GM12874 (cell line): ENCODE data around the gene HACD1.

ENCODE experiments used
- TF ChIP-seq, protein P1 (sequence below): IDR thresholded peaks from 2 replicates; pipeline ENCODE4 v1.5.1; 2011; ENCODE audit warnings: low read depth, mild to moderate bottlenecking, control low read depth, low read length, moderate library complexity; ENCODE audit not compliant: insufficient read depth

Gene HACD1

DNA sequence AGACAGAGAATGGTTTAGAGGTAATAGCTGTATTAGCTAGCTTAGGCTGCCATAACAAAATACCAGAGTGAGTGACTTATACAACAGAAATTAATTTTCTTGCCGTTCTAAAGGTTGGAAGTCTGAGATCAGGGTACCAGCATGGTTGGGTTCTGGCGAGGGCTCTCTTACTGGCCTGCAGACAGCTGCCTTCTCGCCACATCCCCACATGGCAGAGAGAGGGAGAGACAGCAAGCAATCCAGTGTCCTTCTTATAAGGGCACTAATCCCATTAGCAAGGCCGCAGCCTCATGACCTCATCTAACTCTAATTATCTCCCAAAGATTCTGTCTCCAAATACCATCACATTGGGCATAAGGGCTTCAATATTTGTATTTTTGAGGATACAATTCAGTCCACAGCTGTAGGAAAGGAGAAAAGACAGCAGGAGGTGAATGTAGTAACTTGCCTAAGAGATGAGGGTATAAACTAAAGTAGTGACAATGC lies 23.2 kb upstream of the HACD1 start:
- TF ChIP-seq, protein P1, sequence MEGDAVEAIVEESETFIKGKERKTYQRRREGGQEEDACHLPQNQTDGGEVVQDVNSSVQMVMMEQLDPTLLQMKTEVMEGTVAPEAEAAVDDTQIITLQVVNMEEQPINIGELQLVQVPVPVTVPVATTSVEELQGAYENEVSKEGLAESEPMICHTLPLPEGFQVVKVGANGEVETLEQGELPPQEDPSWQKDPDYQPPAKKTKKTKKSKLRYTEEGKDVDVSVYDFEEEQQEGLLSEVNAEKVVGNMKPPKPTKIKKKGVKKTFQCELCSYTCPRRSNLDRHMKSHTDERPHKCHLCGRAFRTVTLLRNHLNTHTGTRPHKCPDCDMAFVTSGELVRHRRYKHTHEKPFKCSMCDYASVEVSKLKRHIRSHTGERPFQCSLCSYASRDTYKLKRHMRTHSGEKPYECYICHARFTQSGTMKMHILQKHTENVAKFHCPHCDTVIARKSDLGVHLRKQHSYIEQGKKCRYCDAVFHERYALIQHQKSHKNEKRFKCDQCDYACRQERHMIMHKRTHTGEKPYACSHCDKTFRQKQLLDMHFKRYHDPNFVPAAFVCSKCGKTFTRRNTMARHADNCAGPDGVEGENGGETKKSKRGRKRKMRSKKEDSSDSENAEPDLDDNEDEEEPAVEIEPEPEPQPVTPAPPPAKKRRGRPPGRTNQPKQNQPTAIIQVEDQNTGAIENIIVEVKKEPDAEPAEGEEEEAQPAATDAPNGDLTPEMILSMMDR, result no peak

DNA sequence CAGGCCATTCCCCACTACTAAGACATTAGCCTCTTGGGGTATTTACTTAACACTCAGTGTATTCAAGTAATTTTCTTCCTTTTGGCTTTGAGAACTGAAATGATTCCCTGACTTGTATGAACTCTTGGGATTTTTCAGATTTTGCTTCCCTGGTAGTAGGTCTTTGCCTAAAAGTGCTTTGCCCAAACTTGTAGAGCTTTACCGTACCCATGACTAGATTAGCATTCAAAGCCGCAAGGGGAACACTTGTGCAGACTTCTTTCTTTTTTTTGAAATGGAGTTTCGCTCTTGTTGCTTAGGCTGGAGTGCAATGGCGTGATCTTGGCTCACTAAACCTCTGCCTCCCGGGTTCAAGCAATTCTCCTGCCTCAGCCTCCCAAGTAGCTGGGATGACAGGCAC lies 20.7 kb upstream of the HACD1 start:
- TF ChIP-seq, protein P1, result no peak

DNA sequence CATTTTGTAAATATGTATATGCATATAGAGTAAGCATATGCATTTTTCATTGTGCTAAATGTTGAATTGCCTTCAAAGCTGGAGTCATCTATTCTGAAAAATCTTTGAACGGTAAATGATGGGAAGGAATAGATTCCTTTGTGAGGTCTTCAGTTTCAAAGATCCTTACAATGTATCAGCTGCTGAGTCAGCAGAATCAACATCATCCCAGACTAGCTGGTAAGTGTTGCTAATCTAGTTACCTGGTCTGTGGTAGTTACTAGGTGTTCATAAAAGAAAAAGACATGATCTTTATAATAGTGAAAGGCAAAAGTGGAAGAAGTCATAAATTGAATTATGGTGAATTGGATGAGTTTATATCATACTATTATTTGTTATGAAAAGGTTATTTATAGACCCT lies 16.2 kb upstream of the HACD1 start:
- TF ChIP-seq, protein P1, result no peak

DNA sequence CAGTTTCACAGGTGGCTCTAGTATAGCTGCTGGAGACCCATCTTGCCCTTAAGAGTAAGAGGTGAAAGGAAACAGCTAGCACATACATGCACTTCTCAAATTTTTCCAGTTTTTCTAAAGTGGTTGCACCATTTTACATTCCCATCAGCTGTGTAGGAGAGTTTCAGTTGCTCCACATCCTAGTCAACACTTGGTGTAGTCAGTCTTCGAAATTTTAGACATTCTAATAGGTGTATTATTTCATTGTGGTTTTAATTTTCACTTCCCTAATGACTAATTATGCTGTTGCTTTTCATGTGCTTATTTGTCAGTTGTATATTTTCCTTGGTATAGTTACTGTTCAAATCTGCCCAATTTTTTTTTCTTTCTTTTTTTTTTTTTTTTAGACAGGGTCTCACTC lies 9.5 kb upstream of the HACD1 start:
- TF ChIP-seq, protein P1, result no peak

DNA sequence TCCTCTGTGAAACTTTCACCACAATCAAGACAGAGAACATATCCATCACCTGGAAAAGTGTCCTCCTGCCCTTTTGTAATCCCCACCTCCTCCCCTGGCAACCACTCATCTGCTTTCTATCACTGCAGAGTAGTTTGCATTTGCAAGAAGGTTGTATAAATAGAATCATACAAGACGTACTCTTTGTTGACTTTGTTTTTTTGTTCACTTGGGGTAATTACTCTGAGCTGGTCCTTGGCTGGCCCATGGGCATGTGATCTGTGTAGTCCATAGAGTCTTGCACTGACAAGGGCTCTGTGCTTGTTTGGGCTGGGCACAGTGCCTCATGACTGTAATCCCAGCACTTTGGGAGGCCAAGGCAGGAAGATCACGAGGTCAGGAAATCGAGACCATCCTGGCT lies 7.8 kb upstream of the HACD1 start:
- TF ChIP-seq, protein P1, result no peak

DNA sequence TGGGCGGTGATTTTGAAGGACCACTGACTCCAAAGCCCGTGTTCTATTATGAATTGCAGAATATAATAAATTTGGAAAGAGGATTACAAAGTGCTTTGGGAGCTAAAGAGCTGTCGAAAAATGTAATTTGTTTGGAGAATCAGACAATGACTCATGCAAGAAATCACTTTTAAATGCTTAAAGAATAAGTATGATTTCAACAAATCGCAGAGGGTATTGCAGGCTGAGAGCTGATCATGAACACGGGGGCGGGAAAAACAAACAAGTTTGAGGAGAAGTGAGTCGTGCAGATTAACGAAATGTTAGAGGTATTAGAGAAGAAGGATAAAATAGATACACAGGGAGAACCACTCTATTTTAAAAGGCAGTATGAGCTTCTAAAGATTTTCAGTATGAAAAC lies 4.9 kb upstream of the HACD1 start:
- TF ChIP-seq, protein P1, result no peak

DNA sequence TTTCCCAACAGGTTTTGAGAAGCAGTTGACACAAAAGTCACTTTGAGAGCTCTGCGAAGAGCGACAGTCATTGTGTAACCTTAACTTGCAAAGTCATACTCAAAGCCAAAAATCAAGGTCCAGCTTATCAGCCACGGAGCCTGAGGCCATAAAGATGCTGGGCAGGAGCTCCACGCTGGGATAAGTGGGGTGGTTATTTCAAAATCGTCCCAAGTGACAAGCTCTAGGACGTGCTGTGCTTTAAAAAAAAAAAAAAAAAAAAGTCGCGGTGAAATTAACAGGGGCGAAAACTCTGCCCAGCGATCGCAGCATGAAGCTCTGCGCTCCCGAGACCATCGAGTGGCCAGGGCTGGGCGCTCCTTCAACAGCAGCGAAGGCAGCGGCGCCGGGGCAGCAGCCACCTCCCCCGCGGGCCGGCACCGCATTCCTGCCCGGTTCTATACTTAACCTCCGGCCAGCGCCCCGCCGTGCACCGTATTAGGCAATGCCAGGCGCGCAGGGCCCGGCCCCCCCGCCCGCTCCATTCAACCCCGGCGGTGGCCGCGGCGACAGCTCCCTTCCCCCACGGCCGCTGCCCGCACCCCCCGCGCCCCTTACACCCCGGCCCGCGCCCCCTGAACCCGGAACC lies 657 bp downstream of the HACD1 start:
- TF ChIP-seq, protein P1, result no peak
